ENCODE measurements around the gene TRIM46. TPM values are rescaled to one million over a fixed set of nuclear protein-coding genes. Genes with fewer than 3 reads are reported as not detected.

Gene TRIM46
- total and polyA plus RNA-seq, 9 of the 15 experiments (the other 6 are each of a cell fraction or from before 2014, with no cell fraction given), result 0.05 to 0.60 (median 0.16) TPM; not detected in 3

- TF ChIP-seq, protein P1, sequence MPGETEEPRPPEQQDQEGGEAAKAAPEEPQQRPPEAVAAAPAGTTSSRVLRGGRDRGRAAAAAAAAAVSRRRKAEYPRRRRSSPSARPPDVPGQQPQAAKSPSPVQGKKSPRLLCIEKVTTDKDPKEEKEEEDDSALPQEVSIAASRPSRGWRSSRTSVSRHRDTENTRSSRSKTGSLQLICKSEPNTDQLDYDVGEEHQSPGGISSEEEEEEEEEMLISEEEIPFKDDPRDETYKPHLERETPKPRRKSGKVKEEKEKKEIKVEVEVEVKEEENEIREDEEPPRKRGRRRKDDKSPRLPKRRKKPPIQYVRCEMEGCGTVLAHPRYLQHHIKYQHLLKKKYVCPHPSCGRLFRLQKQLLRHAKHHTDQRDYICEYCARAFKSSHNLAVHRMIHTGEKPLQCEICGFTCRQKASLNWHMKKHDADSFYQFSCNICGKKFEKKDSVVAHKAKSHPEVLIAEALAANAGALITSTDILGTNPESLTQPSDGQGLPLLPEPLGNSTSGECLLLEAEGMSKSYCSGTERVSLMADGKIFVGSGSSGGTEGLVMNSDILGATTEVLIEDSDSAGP (CRISPR knock-in tag; IDR thresholded peaks at IDR 0.05), result no peak
- TF ChIP-seq RNF219 (CRISPR knock-in tag; IDR thresholded peaks at IDR 0.05) (no peak), ZNF717 (CRISPR knock-in tag; IDR thresholded peaks at IDR 0.05) (no peak), ZNF507 (tag; conservative IDR thresholded peaks at IDR 0.05) (no peak), NFIC (IDR thresholded peaks at IDR 0.05) (no peak), FOXK1 (CRISPR knock-in tag; IDR thresholded peaks at IDR 0.05; ENCODE audit: borderline replicate concordance) (no peak), NELFE (IDR thresholded peaks at IDR 0.05; ENCODE audit: insufficient read depth, insufficient read length) (no peak), TAF7 (tag; IDR thresholded peaks at IDR 0.05) (peak; percentile 76), RBBP5 (IDR thresholded peaks at IDR 0.05; ENCODE audit: borderline replicate concordance, insufficient read depth, low read length, poor library complexity, severe bottlenecking) (peak; percentile 84), SUPT5H (IDR thresholded peaks at IDR 0.05) (peak; percentile 93), RFX5 (IDR thresholded peaks at IDR 0.05; ENCODE audit: low read depth, low read length) (no peak), NR2C2 (CRISPR knock-in tag; IDR thresholded peaks at IDR 0.05) (0 out of 2 replicates have a peak, but pooled peaks have one; percentile 37), NR2C2 (tag; IDR thresholded peaks at IDR 0.05) (peak; percentile 64; the same call in 1 of the 2 replicates), ZNF124 (CRISPR knock-in tag; IDR thresholded peaks at IDR 0.05) (no peak), PTRF (tag; IDR thresholded peaks at IDR 0.05) (no peak), BCL6 (CRISPR knock-in tag; IDR thresholded peaks at IDR 0.05) (no peak), KLF6 (CRISPR knock-in tag; IDR thresholded peaks at IDR 0.05; ENCODE audit: borderline replicate concordance) (no peak), CEBPB (tag; IDR thresholded peaks at IDR 0.05) (no peak)
- TF ChIP-seq, protein P2, sequence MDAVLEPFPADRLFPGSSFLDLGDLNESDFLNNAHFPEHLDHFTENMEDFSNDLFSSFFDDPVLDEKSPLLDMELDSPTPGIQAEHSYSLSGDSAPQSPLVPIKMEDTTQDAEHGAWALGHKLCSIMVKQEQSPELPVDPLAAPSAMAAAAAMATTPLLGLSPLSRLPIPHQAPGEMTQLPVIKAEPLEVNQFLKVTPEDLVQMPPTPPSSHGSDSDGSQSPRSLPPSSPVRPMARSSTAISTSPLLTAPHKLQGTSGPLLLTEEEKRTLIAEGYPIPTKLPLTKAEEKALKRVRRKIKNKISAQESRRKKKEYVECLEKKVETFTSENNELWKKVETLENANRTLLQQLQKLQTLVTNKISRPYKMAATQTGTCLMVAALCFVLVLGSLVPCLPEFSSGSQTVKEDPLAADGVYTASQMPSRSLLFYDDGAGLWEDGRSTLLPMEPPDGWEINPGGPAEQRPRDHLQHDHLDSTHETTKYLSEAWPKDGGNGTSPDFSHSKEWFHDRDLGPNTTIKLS (IDR thresholded peaks at IDR 0.05; ENCODE audit: borderline replicate concordance, low read depth), result peak; percentile 2; the same call in 1 of the 2 replicates
- TF ChIP-seq, protein P3, sequence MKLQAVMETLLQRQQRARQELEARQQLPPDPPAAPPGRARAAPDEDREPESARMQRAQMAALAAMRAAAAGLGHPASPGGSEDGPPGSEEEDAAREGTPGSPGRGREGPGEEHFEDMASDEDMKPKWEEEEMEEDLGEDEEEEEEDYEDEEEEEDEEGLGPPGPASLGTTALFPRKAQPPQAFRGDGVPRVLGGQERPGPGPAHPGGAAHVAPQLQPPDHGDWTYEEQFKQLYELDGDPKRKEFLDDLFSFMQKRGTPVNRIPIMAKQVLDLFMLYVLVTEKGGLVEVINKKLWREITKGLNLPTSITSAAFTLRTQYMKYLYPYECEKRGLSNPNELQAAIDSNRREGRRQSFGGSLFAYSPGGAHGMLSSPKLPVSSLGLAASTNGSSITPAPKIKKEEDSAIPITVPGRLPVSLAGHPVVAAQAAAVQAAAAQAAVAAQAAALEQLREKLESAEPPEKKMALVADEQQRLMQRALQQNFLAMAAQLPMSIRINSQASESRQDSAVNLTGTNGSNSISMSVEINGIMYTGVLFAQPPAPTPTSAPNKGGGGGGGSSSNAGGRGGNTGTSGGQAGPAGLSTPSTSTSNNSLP (IDR thresholded peaks at IDR 0.05; ENCODE audit: borderline replicate concordance, low read depth, low read length), result no peak
Observed at GRCh38 chr1:155172732-155173477, 744 bp upstream of the TRIM46 start, which contains the start of gene KRTCAP2 (continued).
